ENCODE data around the gene CHAD. TPM values are rescaled to one million over a fixed set of nuclear protein-coding genes. Genes with fewer than 3 reads are reported as not detected.

CHAD gene
- polyA plus RNA-seq, 1 donor (not counting 4 experiments of a cell fraction or from before 2014, with no cell fraction given), result not detected

DNA sequence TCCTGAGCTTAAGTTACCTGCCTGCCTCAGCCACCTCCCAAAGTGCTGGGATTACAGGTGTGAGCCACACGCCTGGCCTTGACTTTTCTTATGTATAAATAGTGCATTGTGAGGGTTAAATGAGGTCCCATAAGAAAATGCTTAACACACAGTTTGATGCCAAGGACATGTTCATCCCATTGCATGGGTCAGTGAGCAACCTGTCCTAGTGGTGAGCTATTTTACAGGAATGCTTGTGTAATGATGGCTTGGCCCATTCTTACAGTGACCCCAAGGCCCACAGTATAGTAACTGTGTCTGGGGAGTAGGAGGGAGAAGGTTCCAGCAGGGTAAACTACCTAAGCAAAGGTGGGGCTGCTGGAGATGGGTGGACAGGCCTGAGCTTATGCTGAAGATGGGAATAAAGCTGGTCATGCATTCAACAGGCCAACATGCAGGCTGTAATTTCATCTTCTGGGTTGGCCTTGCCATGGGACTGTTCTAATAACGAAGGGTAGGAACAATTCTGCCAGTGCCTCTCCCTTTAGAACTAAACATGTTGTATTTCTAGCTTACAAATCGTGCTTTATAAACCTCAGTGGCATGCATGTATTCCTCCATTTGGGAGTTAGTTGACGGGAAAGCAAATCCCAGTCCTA, 36.4 kb downstream of the CHAD start:
- no peaks in the 10 kb centered on the region for H3K27me3 ChIP-seq (ENCODE audit: control insufficient read depth, extremely low read depth, insufficient read depth, low read length)
- no peaks in the 10 kb centered on the region for H4K20me1 ChIP-seq (ENCODE audit: control insufficient read depth, extremely low read depth, insufficient read depth, low read length)
- no peaks in the 10 kb centered on the region for H3K9me1 ChIP-seq (ENCODE audit: control insufficient read depth, extremely low read depth, insufficient read depth, low read length)
- no peak overlapping the region for H3K9ac ChIP-seq (ENCODE audit: control insufficient read depth, extremely low read depth, insufficient read depth, low read length)
- H3K9me3 ChIP-seq (ENCODE audit: control insufficient read depth, low read depth, low read length), result no peaks in the 10 kb centered on the region
- TF ChIP-seq EZH2 (IDR thresholded peaks at IDR 0.05; ENCODE audit: low read length) (no peak), CTCF (optimal IDR thresholded peaks at IDR 0.05 in 1 of 3, IDR thresholded peaks at IDR 0.05 in 1 of 3, conservative IDR thresholded peaks at IDR 0.05 in 1 of 3; ENCODE audit: extremely low read depth in 1 of 3, insufficient read depth in 2 of 3, low read length in 3 of 3) (no peak)
- H3K4me1 ChIP-seq (ENCODE audit: control insufficient read depth, extremely low read depth, insufficient read depth, low read length), result peaks cover 32% of the 10 kb centered on the region
- H3K27ac ChIP-seq (ENCODE audit: control insufficient read depth, insufficient read depth, low read length), result no peak overlapping the region
- H2AFZ ChIP-seq (ENCODE audit: control insufficient read depth, low read length), result no peak overlapping the region
- H3K79me2 ChIP-seq (ENCODE audit: control insufficient read depth, insufficient read depth, low read length), result peaks cover 25% of the 10 kb centered on the region
- no peak overlapping the region for H3K4me3 ChIP-seq (ENCODE audit: control insufficient read depth in 2 of 3, extremely low read depth in 1 of 3, insufficient read depth in 2 of 3, low read depth in 1 of 3, low read length in 3 of 3)
- dilution Hi-C loops (cut with MboI; ENCODE audit: extremely low pct_ligation_motif_present, low sequenced_read_pairs), result no loop called here
- no peak for DNase-seq (ENCODE audit: low read depth, low spot score)
- no peak overlapping the region for H3K4me2 ChIP-seq (ENCODE audit: control insufficient read depth, extremely low read depth, insufficient read depth, low read depth, low read length)
- peaks cover 3 to 6% of the 10 kb centered on the region in 2 experiments for H3K36me3 ChIP-seq (ENCODE audit: control insufficient read depth in 2 of 2, extremely low read depth in 1 of 2, insufficient read depth in 2 of 2, low read length in 2 of 2)
- FAIRE-seq, result no peak

DNA sequence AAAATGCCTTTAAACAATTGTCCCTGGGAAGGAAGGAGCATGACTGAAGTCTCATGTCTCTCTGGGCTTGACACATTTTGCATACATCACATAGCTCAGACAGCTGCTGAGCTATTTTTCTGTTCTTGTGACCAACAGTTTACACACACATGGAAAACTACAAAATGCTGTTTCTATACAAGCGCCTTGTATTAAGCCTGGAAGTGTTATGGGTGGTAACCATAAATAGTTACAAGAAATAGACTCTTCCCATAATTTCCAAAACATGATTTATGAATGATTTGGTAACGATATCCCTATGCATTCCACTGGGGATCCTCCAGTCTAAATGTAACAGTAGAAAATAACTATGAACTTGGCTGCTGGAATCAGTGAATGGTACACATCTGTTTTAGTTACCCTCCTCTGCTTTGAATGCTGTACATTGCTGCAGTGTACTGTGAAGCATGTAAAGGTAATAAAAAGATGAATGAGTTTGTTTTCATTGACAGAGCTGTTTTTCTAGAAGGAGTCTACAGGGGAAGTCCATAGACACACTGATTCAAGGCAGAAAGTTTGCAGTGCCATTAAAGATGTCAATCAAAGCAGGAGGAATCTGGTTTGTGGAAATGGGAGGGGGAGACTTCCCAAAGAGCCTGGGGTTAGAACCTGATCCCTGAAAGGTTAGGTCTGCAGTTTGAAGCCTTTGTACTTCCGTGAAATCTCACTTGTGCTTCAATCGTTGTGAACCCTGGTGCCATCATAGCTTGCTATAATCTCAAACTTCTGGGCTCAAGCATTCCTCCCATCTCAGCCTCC, 37.7 kb downstream of the CHAD start:
- no peaks in the 10 kb centered on the region for H3K9me1 ChIP-seq (ENCODE audit: control insufficient read depth, extremely low read depth, insufficient read depth, low read length)
- no peak overlapping the region for H3K9ac ChIP-seq (ENCODE audit: control insufficient read depth, extremely low read depth, insufficient read depth, low read length)
- H3K4me1 ChIP-seq (ENCODE audit: control insufficient read depth, extremely low read depth, insufficient read depth, low read length), result peaks cover 39% of the 10 kb centered on the region
- H3K9me3 ChIP-seq (ENCODE audit: control insufficient read depth, low read depth, low read length), result no peaks in the 10 kb centered on the region
- no peak for TF ChIP-seq EZH2 (IDR thresholded peaks at IDR 0.05; ENCODE audit: low read length)
- no peak for TF ChIP-seq CTCF (optimal IDR thresholded peaks at IDR 0.05 in 1 of 3, IDR thresholded peaks at IDR 0.05 in 1 of 3, conservative IDR thresholded peaks at IDR 0.05 in 1 of 3; ENCODE audit: extremely low read depth in 1 of 3, insufficient read depth in 2 of 3, low read length in 3 of 3)
- no peaks in the 10 kb centered on the region for H4K20me1 ChIP-seq (ENCODE audit: control insufficient read depth, extremely low read depth, insufficient read depth, low read length)
- no peak for DNase-seq (ENCODE audit: low read depth, low spot score)
- no peak overlapping the region for H2AFZ ChIP-seq (ENCODE audit: control insufficient read depth, low read length)
- H3K4me3 ChIP-seq (ENCODE audit: control insufficient read depth in 2 of 3, extremely low read depth in 1 of 3, insufficient read depth in 2 of 3, low read depth in 1 of 3, low read length in 3 of 3), result no peak overlapping the region
- H3K79me2 ChIP-seq (ENCODE audit: control insufficient read depth, insufficient read depth, low read length), result peaks cover 34% of the 10 kb centered on the region
- no peak overlapping the region for H3K4me2 ChIP-seq (ENCODE audit: control insufficient read depth, extremely low read depth, insufficient read depth, low read depth, low read length)
- no peaks in the 10 kb centered on the region for H3K27me3 ChIP-seq (ENCODE audit: control insufficient read depth, extremely low read depth, insufficient read depth, low read length)
- dilution Hi-C loops (cut with MboI; ENCODE audit: extremely low pct_ligation_motif_present, low sequenced_read_pairs), result no loop called here
- H3K36me3 ChIP-seq (ENCODE audit: control insufficient read depth in 2 of 2, extremely low read depth in 1 of 2, insufficient read depth in 2 of 2, low read length in 2 of 2), result peaks cover 3 to 6% of the 10 kb centered on the region in 2 experiments
- FAIRE-seq, result no peak
- no peak overlapping the region for H3K27ac ChIP-seq (ENCODE audit: control insufficient read depth, insufficient read depth, low read length)

Measured in keratinocyte (primary cell).